Measurements from ENCODE around the gene SLC6A7.

Gene SLC6A7

GRCh38 chr5:150208187-150209098 lies 18.6 kb downstream of the SLC6A7 start:
- Histone ChIP-seq H2AK5ac (ENCODE audit: low read length) (no peak overlapping the region), H3K9ac (ENCODE audit: low read length) (no peak overlapping the region), H3K27me3 (ENCODE audit: insufficient read depth, low read length) (no peaks in the 10 kb centered on the region), H2BK12ac (ENCODE audit: low read length) (no peak overlapping the region), H2BK120ac (ENCODE audit: insufficient read depth, low read length, poor library complexity) (no peak overlapping the region), H3K4me3 (ENCODE audit: low read depth, low read length) (no peak overlapping the region), H3K79me2 (ENCODE audit: control insufficient read depth, insufficient read depth, low read length, poor library complexity) (no peaks in the 10 kb centered on the region), H3K4me1 (ENCODE audit: control insufficient read depth in 1 of 2, insufficient read depth in 2 of 2, low read length in 2 of 2) (peaks cover 4 to 9% of the 10 kb centered on the region in 2 experiments), H3K14ac (ENCODE audit: low read length) (no peak overlapping the region), H2BK5ac (ENCODE audit: low read depth, low read length, poor library complexity) (no peak overlapping the region), H4K91ac (ENCODE audit: low read depth, low read length) (no peak overlapping the region), H3K9me3 (ENCODE audit: insufficient read depth, low read depth, low read length) (peaks cover 1% of the 10 kb centered on the region), H4K12ac (ENCODE audit: low read depth, low read length) (no peak overlapping the region), H3K4me2 (ENCODE audit: low read length) (no peak overlapping the region), H3K23ac (ENCODE audit: low read length) (no peak overlapping the region), H3K18ac (ENCODE audit: low read length) (no peak overlapping the region), H3K4ac (ENCODE audit: low read depth, low read length) (no peak overlapping the region), H3K36me3 (ENCODE audit: control insufficient read depth in 1 of 2, insufficient read depth in 2 of 2, low read length in 2 of 2) (no peaks in the 10 kb centered on the region), H3K79me1 (ENCODE audit: low read length) (no peaks in the 10 kb centered on the region), H2AFZ (ENCODE audit: insufficient read depth, low read length, poor library complexity) (no peak overlapping the region), H4K8ac (ENCODE audit: low read depth, low read length) (no peak overlapping the region), H3K27ac (ENCODE audit: low read depth, low read length) (no peak overlapping the region)
- DNase-seq, result no peak
- no CpG with 5 or more reads among the region's 19 CpGs for WGBS (ENCODE audit: extremely low coverage, insufficient coverage, insufficient read length)

- no peak overlapping the region for H3K23ac ChIP-seq (ENCODE audit: low read length)
- no peak overlapping the region for H3K4me3 ChIP-seq (ENCODE audit: low read depth, low read length)
- H3K27me3 ChIP-seq (ENCODE audit: insufficient read depth, low read length), result no peaks in the 10 kb centered on the region
- H3K36me3 ChIP-seq (ENCODE audit: control insufficient read depth in 1 of 2, insufficient read depth in 2 of 2, low read length in 2 of 2), result no peaks in the 10 kb centered on the region
- WGBS (ENCODE audit: extremely low coverage, insufficient coverage, insufficient read length), result no CpG with 5 or more reads among the region's 21 CpGs
- no peak overlapping the region for H3K9ac ChIP-seq (ENCODE audit: low read length)
- no peak overlapping the region for H2BK5ac ChIP-seq (ENCODE audit: low read depth, low read length, poor library complexity)
- no peak overlapping the region for H3K4me2 ChIP-seq (ENCODE audit: low read length)
- no peak overlapping the region for H4K91ac ChIP-seq (ENCODE audit: low read depth, low read length)
- no peaks in the 10 kb centered on the region for H3K79me1 ChIP-seq (ENCODE audit: low read length)
- H3K79me2 ChIP-seq (ENCODE audit: control insufficient read depth, insufficient read depth, low read length, poor library complexity), result no peaks in the 10 kb centered on the region
- H3K18ac ChIP-seq (ENCODE audit: low read length), result no peak overlapping the region
- H3K4ac ChIP-seq (ENCODE audit: low read depth, low read length), result no peak overlapping the region
- no peak overlapping the region for H4K8ac ChIP-seq (ENCODE audit: low read depth, low read length)
- H3K14ac ChIP-seq (ENCODE audit: low read length), result no peak overlapping the region
- peaks cover 4 to 9% of the 10 kb centered on the region in 2 experiments for H3K4me1 ChIP-seq (ENCODE audit: control insufficient read depth in 1 of 2, insufficient read depth in 2 of 2, low read length in 2 of 2)
- no peak overlapping the region for H4K12ac ChIP-seq (ENCODE audit: low read depth, low read length)
- no peak overlapping the region for H2AFZ ChIP-seq (ENCODE audit: insufficient read depth, low read length, poor library complexity)
- DNase-seq, result peak; percentile 25 to 52
- H2AK5ac ChIP-seq (ENCODE audit: low read length), result no peak overlapping the region
- H2BK12ac ChIP-seq (ENCODE audit: low read length), result no peak overlapping the region
- no peak overlapping the region for H3K27ac ChIP-seq (ENCODE audit: low read depth, low read length)
- H2BK120ac ChIP-seq (ENCODE audit: insufficient read depth, low read length, poor library complexity), result no peak overlapping the region
- peaks cover 1% of the 10 kb centered on the region for H3K9me3 ChIP-seq (ENCODE audit: insufficient read depth, low read depth, low read length)
Measured at GRCh38 chr5:150209099-150209635, 19.3 kb downstream of the SLC6A7 start.

GRCh38 chr5:150210644-150211043 lies 20.8 kb downstream of the SLC6A7 start:
- Histone ChIP-seq H2AK5ac (ENCODE audit: low read length) (no peak overlapping the region), H3K9me3 (ENCODE audit: insufficient read depth, low read depth, low read length) (no peaks in the 10 kb centered on the region), H3K27ac (ENCODE audit: low read depth, low read length) (no peak overlapping the region), H4K91ac (ENCODE audit: low read depth, low read length) (no peak overlapping the region), H3K23ac (ENCODE audit: low read length) (no peak overlapping the region), H3K27me3 (ENCODE audit: insufficient read depth, low read length) (no peaks in the 10 kb centered on the region), H3K79me1 (ENCODE audit: low read length) (no peaks in the 10 kb centered on the region), H3K4ac (ENCODE audit: low read depth, low read length) (no peak overlapping the region), H2BK120ac (ENCODE audit: insufficient read depth, low read length, poor library complexity) (no peak overlapping the region), H3K79me2 (ENCODE audit: control insufficient read depth, insufficient read depth, low read length, poor library complexity) (no peaks in the 10 kb centered on the region), H3K9ac (ENCODE audit: low read length) (no peak overlapping the region), H3K4me3 (ENCODE audit: low read depth, low read length) (no peak overlapping the region), H2AFZ (ENCODE audit: insufficient read depth, low read length, poor library complexity) (no peak overlapping the region), H4K8ac (ENCODE audit: low read depth, low read length) (no peak overlapping the region), H2BK5ac (ENCODE audit: low read depth, low read length, poor library complexity) (no peak overlapping the region), H3K4me1 (ENCODE audit: control insufficient read depth in 1 of 2, insufficient read depth in 2 of 2, low read length in 2 of 2) (peaks cover 4 to 9% of the 10 kb centered on the region in 2 experiments), H3K36me3 (ENCODE audit: control insufficient read depth in 1 of 2, insufficient read depth in 2 of 2, low read length in 2 of 2) (no peaks in the 10 kb centered on the region), H3K18ac (ENCODE audit: low read length) (no peak overlapping the region), H2BK12ac (ENCODE audit: low read length) (no peak overlapping the region), H4K12ac (ENCODE audit: low read depth, low read length) (no peak overlapping the region), H3K4me2 (ENCODE audit: low read length) (no peak overlapping the region), H3K14ac (ENCODE audit: low read length) (no peak overlapping the region)
- WGBS (ENCODE audit: extremely low coverage, insufficient coverage, insufficient read length), result no CpG with 5 or more reads among the region's 6 CpGs
- no peak for DNase-seq

GRCh38 chr5:150211156-150212030 lies 21.5 kb downstream of the SLC6A7 start:
- Histone ChIP-seq H3K9ac (ENCODE audit: low read length) (no peak overlapping the region), H2AK5ac (ENCODE audit: low read length) (no peak overlapping the region), H3K9me3 (ENCODE audit: insufficient read depth, low read depth, low read length) (no peaks in the 10 kb centered on the region), H3K4me1 (ENCODE audit: control insufficient read depth in 1 of 2, insufficient read depth in 2 of 2, low read length in 2 of 2) (peaks cover 4 to 9% of the 10 kb centered on the region in 2 experiments), H3K79me1 (ENCODE audit: low read length) (no peaks in the 10 kb centered on the region), H2BK5ac (ENCODE audit: low read depth, low read length, poor library complexity) (no peak overlapping the region), H3K27ac (ENCODE audit: low read depth, low read length) (no peak overlapping the region), H3K36me3 (ENCODE audit: control insufficient read depth in 1 of 2, insufficient read depth in 2 of 2, low read length in 2 of 2) (no peaks in the 10 kb centered on the region), H3K27me3 (ENCODE audit: insufficient read depth, low read length) (no peaks in the 10 kb centered on the region), H3K4me3 (ENCODE audit: low read depth, low read length) (no peak overlapping the region), H3K23ac (ENCODE audit: low read length) (no peak overlapping the region), H3K14ac (ENCODE audit: low read length) (no peak overlapping the region), H3K18ac (ENCODE audit: low read length) (no peak overlapping the region), H4K12ac (ENCODE audit: low read depth, low read length) (no peak overlapping the region), H4K91ac (ENCODE audit: low read depth, low read length) (no peak overlapping the region), H2BK120ac (ENCODE audit: insufficient read depth, low read length, poor library complexity) (no peak overlapping the region), H3K4me2 (ENCODE audit: low read length) (no peak overlapping the region), H3K4ac (ENCODE audit: low read depth, low read length) (no peak overlapping the region), H2BK12ac (ENCODE audit: low read length) (no peak overlapping the region), H4K8ac (ENCODE audit: low read depth, low read length) (peak overlapping the region; percentile 39), H2AFZ (ENCODE audit: insufficient read depth, low read length, poor library complexity) (no peak overlapping the region), H3K79me2 (ENCODE audit: control insufficient read depth, insufficient read depth, low read length, poor library complexity) (no peaks in the 10 kb centered on the region)
- WGBS (ENCODE audit: extremely low coverage, insufficient coverage, insufficient read length), result no CpG with 5 or more reads among the region's 15 CpGs
- no peak for DNase-seq

Data from trophoblast cell (in vitro differentiated cells and primary cell).